ENCODE measurements around the gene TBXA2R.
A peak's percentile ranks its signal among the peaks of the same experiment; 100 is the strongest.

TBXA2R gene

GRCh38 chr19:3612901-3613741 is 6.4 kb upstream of the TBXA2R start:
- Histone ChIP-seq H3K9ac (ENCODE audit: low read length) (no peak overlapping the region), H3K4me3 (ENCODE audit: low read length) (no peak overlapping the region), H3K27ac (ENCODE audit: low read depth, low read length) (no peak overlapping the region), H3K27me3 (ENCODE audit: control insufficient read depth, insufficient read depth, low read length) (no peaks in the 10 kb centered on the region), H3K4me1 (ENCODE audit: control insufficient read depth, insufficient read depth, low read length) (peaks cover 10% of the 10 kb centered on the region), H3K36me3 (ENCODE audit: control insufficient read depth, insufficient read depth, low read length) (peaks cover 9% of the 10 kb centered on the region)

- H3K36me3 ChIP-seq (ENCODE audit: control insufficient read depth, insufficient read depth, low read length), result peaks cover 9% of the 10 kb centered on the region
- H3K27me3 ChIP-seq (ENCODE audit: control insufficient read depth, insufficient read depth, low read length), result no peaks in the 10 kb centered on the region
- H3K9ac ChIP-seq (ENCODE audit: low read length), result no peak overlapping the region
- no peak overlapping the region for H3K4me3 ChIP-seq (ENCODE audit: low read length)
- no peak overlapping the region for H3K27ac ChIP-seq (ENCODE audit: low read depth, low read length)
- peaks cover 10% of the 10 kb centered on the region for H3K4me1 ChIP-seq (ENCODE audit: control insufficient read depth, insufficient read depth, low read length)
Observed at GRCh38 chr19:3612330-3612729, 5.7 kb upstream of the TBXA2R start.

GRCh38 chr19:3611841-3612240 is 5.2 kb upstream of the TBXA2R start:
- no peak overlapping the region for H3K9ac ChIP-seq (ENCODE audit: low read length)
- no peak overlapping the region for H3K27ac ChIP-seq (ENCODE audit: low read depth, low read length)
- H3K36me3 ChIP-seq (ENCODE audit: control insufficient read depth, insufficient read depth, low read length), result peaks cover 9% of the 10 kb centered on the region
- no peaks in the 10 kb centered on the region for H3K27me3 ChIP-seq (ENCODE audit: control insufficient read depth, insufficient read depth, low read length)
- peaks cover 10% of the 10 kb centered on the region for H3K4me1 ChIP-seq (ENCODE audit: control insufficient read depth, insufficient read depth, low read length)
- no peak overlapping the region for H3K4me3 ChIP-seq (ENCODE audit: low read length)

- no peaks in the 10 kb centered on the region for H3K27me3 ChIP-seq (ENCODE audit: control insufficient read depth, insufficient read depth, low read length)
- no peak overlapping the region for H3K4me3 ChIP-seq (ENCODE audit: low read length)
- peaks cover 9% of the 10 kb centered on the region for H3K36me3 ChIP-seq (ENCODE audit: control insufficient read depth, insufficient read depth, low read length)
- peaks cover 10% of the 10 kb centered on the region for H3K4me1 ChIP-seq (ENCODE audit: control insufficient read depth, insufficient read depth, low read length)
- H3K9ac ChIP-seq (ENCODE audit: low read length), result no peak overlapping the region
- no peak overlapping the region for H3K27ac ChIP-seq (ENCODE audit: low read depth, low read length)
Observed at GRCh38 chr19:3610745-3611717, 4.4 kb upstream of the TBXA2R start.

GRCh38 chr19:3609779-3610719 is 3.4 kb upstream of the TBXA2R start:
- Histone ChIP-seq H3K27me3 (ENCODE audit: control insufficient read depth, insufficient read depth, low read length) (no peaks in the 10 kb centered on the region), H3K36me3 (ENCODE audit: control insufficient read depth, insufficient read depth, low read length) (peaks cover 9% of the 10 kb centered on the region), H3K27ac (ENCODE audit: low read depth, low read length) (no peak overlapping the region), H3K4me1 (ENCODE audit: control insufficient read depth, insufficient read depth, low read length) (peaks cover 10% of the 10 kb centered on the region), H3K9ac (ENCODE audit: low read length) (no peak overlapping the region), H3K4me3 (ENCODE audit: low read length) (no peak overlapping the region)

GRCh38 chr19:3608750-3609322 is 2.2 kb upstream of the TBXA2R start:
- Histone ChIP-seq H3K4me1 (ENCODE audit: control insufficient read depth, insufficient read depth, low read length) (peaks cover 7% of the 10 kb centered on the region), H3K9ac (ENCODE audit: low read length) (no peak overlapping the region), H3K27me3 (ENCODE audit: control insufficient read depth, insufficient read depth, low read length) (no peaks in the 10 kb centered on the region), H3K27ac (ENCODE audit: low read depth, low read length) (no peak overlapping the region), H3K4me3 (ENCODE audit: low read length) (no peak overlapping the region), H3K36me3 (ENCODE audit: control insufficient read depth, insufficient read depth, low read length) (peaks cover 9% of the 10 kb centered on the region)

- peaks cover under 1% of the 10 kb centered on the region for H3K4me1 ChIP-seq (ENCODE audit: control insufficient read depth, insufficient read depth, low read length)
- H3K27me3 ChIP-seq (ENCODE audit: control insufficient read depth, insufficient read depth, low read length), result no peaks in the 10 kb centered on the region
- H3K27ac ChIP-seq (ENCODE audit: low read depth, low read length), result no peak overlapping the region
- peaks cover 9% of the 10 kb centered on the region for H3K36me3 ChIP-seq (ENCODE audit: control insufficient read depth, insufficient read depth, low read length)
- H3K4me3 ChIP-seq (ENCODE audit: low read length), result peak overlapping the region; percentile 68
- no peak overlapping the region for H3K9ac ChIP-seq (ENCODE audit: low read length)
Observed at GRCh38 chr19:3608079-3608641, 1.5 kb upstream of the TBXA2R start.

GRCh38 chr19:3607303-3608078 is 816 bp upstream of the TBXA2R start:
- Histone ChIP-seq H3K4me1 (ENCODE audit: control insufficient read depth, insufficient read depth, low read length) (no peaks in the 10 kb centered on the region), H3K9ac (ENCODE audit: low read length) (peak overlapping the region; percentile 6), H3K27me3 (ENCODE audit: control insufficient read depth, insufficient read depth, low read length) (no peaks in the 10 kb centered on the region), H3K4me3 (ENCODE audit: low read length) (peak overlapping the region; percentile 68), H3K36me3 (ENCODE audit: control insufficient read depth, insufficient read depth, low read length) (peaks cover 9% of the 10 kb centered on the region), H3K27ac (ENCODE audit: low read depth, low read length) (peak overlapping the region; percentile 64)

- H3K4me3 ChIP-seq (ENCODE audit: low read length), result peak overlapping the region; percentile 68
- H3K9ac ChIP-seq (ENCODE audit: low read length), result no peak overlapping the region
- H3K36me3 ChIP-seq (ENCODE audit: control insufficient read depth, insufficient read depth, low read length), result peaks cover 2% of the 10 kb centered on the region
- H3K27me3 ChIP-seq (ENCODE audit: control insufficient read depth, insufficient read depth, low read length), result no peaks in the 10 kb centered on the region
- H3K4me1 ChIP-seq (ENCODE audit: control insufficient read depth, insufficient read depth, low read length), result no peaks in the 10 kb centered on the region
- no peak overlapping the region for H3K27ac ChIP-seq (ENCODE audit: low read depth, low read length)
Observed at GRCh38 chr19:3606174-3606689, 443 bp downstream of the TBXA2R start.

- Histone ChIP-seq H3K4me1 (ENCODE audit: control insufficient read depth, insufficient read depth, low read length) (no peaks in the 10 kb centered on the region), H3K27me3 (ENCODE audit: control insufficient read depth, insufficient read depth, low read length) (no peaks in the 10 kb centered on the region), H3K4me3 (ENCODE audit: low read length) (peak overlapping the region; percentile 68), H3K9ac (ENCODE audit: low read length) (no peak overlapping the region), H3K36me3 (ENCODE audit: control insufficient read depth, insufficient read depth, low read length) (peaks cover 2% of the 10 kb centered on the region), H3K27ac (ENCODE audit: low read depth, low read length) (no peak overlapping the region)
Observed at GRCh38 chr19:3605770-3606169, 905 bp downstream of the TBXA2R start.
